Measurements from ENCODE around the gene PCBP1. TPM values are rescaled to one million over a fixed set of nuclear protein-coding genes. Genes with fewer than 3 reads are reported as not detected.
"Not testable (repeated sequence)": the region's sequence is repeated elsewhere in the genome, so short reads cannot be mapped to it uniquely, and the experiment has no call there.

The PCBP1 gene
- 399 TPM for total RNA-seq
- long read RNA-seq, transcript PCBP1-201 (1 exons, 1,750 nt) = major isoform, 336 of 336 reads
- long read RNA-seq, partial matches to known transcripts = 0 of 336 reads
- long read RNA-seq, other reads (novel, unspliced or antisense) = 0 of 336 reads

GRCh38 chr2:70086838-70087701 is at the start of gene PCBP1:
TSS of gene PCBP1 (plus strand) at chr2:70087477. CDS start at chr2:70087744, 267 bp downstream.
- DNase-seq (ENCODE audit: low spot score) = peak; percentile 99

GRCh38 chr2:70039366-70039765 is 47.9 kb upstream of the PCBP1 start:
- no peak for DNase-seq (ENCODE audit: low spot score)

- DNase-seq (ENCODE audit: low spot score) = no peak
These were observed 45.6 kb upstream of the PCBP1 start for GRCh38 chr2:70041663-70042062.

GRCh38 chr2:70042246-70042645 is 45.0 kb upstream of the PCBP1 start:
- DNase-seq (ENCODE audit: low spot score) = no peak

GRCh38 chr2:70043252-70043875 is 43.9 kb upstream of the PCBP1 start:
- DNase-seq (ENCODE audit: low spot score) = no peak

- no peak for DNase-seq (ENCODE audit: low spot score)
These were observed 42.8 kb upstream of the PCBP1 start for GRCh38 chr2:70044290-70045040.

GRCh38 chr2:70045405-70045804 is 41.9 kb upstream of the PCBP1 start:
- no peak for DNase-seq (ENCODE audit: low spot score)

- DNase-seq (ENCODE audit: low spot score) = no peak
These were observed 41.3 kb upstream of the PCBP1 start for GRCh38 chr2:70045932-70046331.

GRCh38 chr2:70046534-70046933 is 40.7 kb upstream of the PCBP1 start:
- no peak for DNase-seq (ENCODE audit: low spot score)

- no peak for DNase-seq (ENCODE audit: low spot score)
These were observed 39.8 kb upstream of the PCBP1 start for GRCh38 chr2:70047451-70047850.

GRCh38 chr2:70049255-70049654 is 38.0 kb upstream of the PCBP1 start:
- no peak for DNase-seq (ENCODE audit: low spot score)

- DNase-seq (ENCODE audit: low spot score) = no peak
These were observed 36.4 kb upstream of the PCBP1 start for GRCh38 chr2:70050631-70051425.

GRCh38 chr2:70055259-70055658 is 32.0 kb upstream of the PCBP1 start:
- not testable (repeated sequence) for DNase-seq (ENCODE audit: low spot score)

GRCh38 chr2:70061317-70061716 is 26.0 kb upstream of the PCBP1 start:
- no peak for DNase-seq (ENCODE audit: low spot score)

GRCh38 chr2:70062270-70062669 is 25.0 kb upstream of the PCBP1 start:
- DNase-seq (ENCODE audit: low spot score) = no peak

GRCh38 chr2:70068119-70068518 is 19.2 kb upstream of the PCBP1 start:
- no peak for DNase-seq (ENCODE audit: low spot score)

GRCh38 chr2:70069049-70069448 is 18.2 kb upstream of the PCBP1 start:
- DNase-seq (ENCODE audit: low spot score) = no peak

- DNase-seq (ENCODE audit: low spot score) = no peak
These were observed 16.6 kb upstream of the PCBP1 start for GRCh38 chr2:70070542-70071268.

- no peak for DNase-seq (ENCODE audit: low spot score)
These were observed 13.8 kb upstream of the PCBP1 start for GRCh38 chr2:70073493-70073892.

- no peak for DNase-seq (ENCODE audit: low spot score)
These were observed 8.9 kb upstream of the PCBP1 start for GRCh38 chr2:70078384-70078783.
